ENCODE results near the gene FGD4. TPM values are rescaled to one million over a fixed set of nuclear protein-coding genes. Genes with fewer than 3 reads are reported as not detected.

Gene FGD4
- total RNA-seq, 6 experiments from 2014 or later = 1.9 to 5.6 (median 4.8) TPM

- Mint-ChIP-seq H3K9me3 (no peaks in the 10 kb centered on the region), H3K27ac (no peak overlapping the region), H3K4me3 (no peak overlapping the region), H3K4me1 (ENCODE audit: low read depth) (peaks cover 4% of the 10 kb centered on the region; the same call in 1 of the 2 replicates), H3K36me3 (ENCODE audit: low read depth) (no peaks in the 10 kb centered on the region), H3K27me3 (ENCODE audit: insufficient read depth) (peaks cover 17% of the 10 kb centered on the region)
- no peak for DNase-seq
- TF ChIP-seq CTCF (IDR thresholded peaks at IDR 0.05) = no peak
Observed at GRCh38 chr12:32402170-32402569, 2.8 kb downstream of the FGD4 start.

GRCh38 chr12:32402946-32403345, 3.6 kb downstream of the FGD4 start:
- Mint-ChIP-seq H3K36me3 (ENCODE audit: low read depth) (no peaks in the 10 kb centered on the region), H3K9me3 (no peaks in the 10 kb centered on the region), H3K4me3 (no peak overlapping the region), H3K27me3 (ENCODE audit: insufficient read depth) (peaks cover 17% of the 10 kb centered on the region), H3K27ac (no peak overlapping the region), H3K4me1 (ENCODE audit: low read depth) (peaks cover 4% of the 10 kb centered on the region; the same call in 1 of the 2 replicates)
- TF ChIP-seq CTCF (IDR thresholded peaks at IDR 0.05) = no peak
- no peak for DNase-seq

GRCh38 chr12:32407795-32408194, 8.4 kb downstream of the FGD4 start:
- TF ChIP-seq CTCF (IDR thresholded peaks at IDR 0.05) = no peak
- no peak overlapping the region for H3K4me3 Mint-ChIP-seq
- H3K4me1 Mint-ChIP-seq (ENCODE audit: low read depth) = no peaks in the 10 kb centered on the region; the same call in 1 of the 2 replicates

GRCh38 chr12:32413412-32413811, 14.1 kb downstream of the FGD4 start:
- Mint-ChIP-seq H3K9me3 (no peaks in the 10 kb centered on the region), H3K27me3 (ENCODE audit: insufficient read depth) (peaks cover 10% of the 10 kb centered on the region), H3K36me3 (ENCODE audit: low read depth) (no peaks in the 10 kb centered on the region), H3K4me1 (ENCODE audit: low read depth) (no peaks in the 10 kb centered on the region), H3K4me3 (no peak overlapping the region), H3K27ac (no peak overlapping the region)
- DNase-seq = no peak
- TF ChIP-seq CTCF (IDR thresholded peaks at IDR 0.05) = no peak

More at GRCh38 chr12:32407795-32408194, 8.4 kb downstream of the FGD4 start:
- Mint-ChIP-seq H3K9me3 (no peaks in the 10 kb centered on the region), H3K36me3 (ENCODE audit: low read depth) (no peaks in the 10 kb centered on the region), H3K27me3 (ENCODE audit: insufficient read depth) (peaks cover 12% of the 10 kb centered on the region), H3K27ac (no peak overlapping the region)
- DNase-seq = no peak

GRCh38 chr12:32418221-32418620, 18.9 kb downstream of the FGD4 start:
- Mint-ChIP-seq H3K4me3 (no peak overlapping the region), H3K27ac (no peak overlapping the region), H3K27me3 (ENCODE audit: insufficient read depth) (peaks cover 4% of the 10 kb centered on the region), H3K9me3 (no peaks in the 10 kb centered on the region), H3K36me3 (ENCODE audit: low read depth) (no peaks in the 10 kb centered on the region), H3K4me1 (ENCODE audit: low read depth) (peaks cover 6% of the 10 kb centered on the region; the same call in 1 of the 2 replicates)
- DNase-seq = no peak
- TF ChIP-seq CTCF (IDR thresholded peaks at IDR 0.05) = no peak
